Upper lobe of right lung (tissue), 1 donor: Measurements from ENCODE around the gene MAST3. TPM values are rescaled to one million over a fixed set of nuclear protein-coding genes. Genes with fewer than 3 reads are reported as not detected.

ENCODE experiments used
- ATAC-seq: fragments of 200-7000 bp; cut with Tn5 transposase; one replicate; pipeline ENCODE4 v1.9.1; 2020; ENCODE audit warnings: mild to moderate bottlenecking, moderate library complexity
- DNase-seq: peaks from one replicate; pipeline ENCODE4 v3.0.0-alpha.2; 2020
- H3K27ac ChIP-seq: fragments of 200-600 bp; one replicate; pipeline ENCODE4 v1.8.0; 2022
- H3K27me3 ChIP-seq: fragments of 200-600 bp; one replicate; pipeline ENCODE4 v1.8.0; 2022; ENCODE audit warnings: mild to moderate bottlenecking
- H3K36me3 ChIP-seq: fragments of 200-600 bp; one replicate; pipeline ENCODE4 v1.8.0; 2022
- H3K4me1 ChIP-seq: fragments of 200-600 bp; one replicate; pipeline ENCODE4 v1.8.0; 2022
- H3K4me3 ChIP-seq: fragments of 200-600 bp; one replicate; pipeline ENCODE4 v1.8.0; 2022; ENCODE audit warnings: mild to moderate bottlenecking
- H3K9me3 ChIP-seq: fragments of 200-600 bp; one replicate; pipeline ENCODE4 v1.8.0; 2022
- CTCF ChIP-seq: fragments of 200-600 bp; IDR thresholded peaks from one replicate; pipeline ENCODE4 v1.8.0; 2022; ENCODE audit warnings: antibody characterized with exemption
- intact Hi-C: fragments of 100-400 bp; cut with DNase I; formaldehyde crosslinking; loops from one replicate; pipeline ENCODE4 v1.11.0; 2022
- total RNA-seq: library from RNA; stranded (reverse); fragmentation: NEBNext Ultra II Directional; extraction: Animal tissue kit (Norgen Biotek cat#: 25700); gene quantifications from one replicate; pipeline ENCODE4 v1.2.1, GENCODE V29; 2021
- donor health status: DM: no; HTN: yes; CAD: no; lungs with severe emphysema.

Gene MAST3
- total RNA-seq, 1 donor from 2014 or later: 23.1 TPM

DNA sequence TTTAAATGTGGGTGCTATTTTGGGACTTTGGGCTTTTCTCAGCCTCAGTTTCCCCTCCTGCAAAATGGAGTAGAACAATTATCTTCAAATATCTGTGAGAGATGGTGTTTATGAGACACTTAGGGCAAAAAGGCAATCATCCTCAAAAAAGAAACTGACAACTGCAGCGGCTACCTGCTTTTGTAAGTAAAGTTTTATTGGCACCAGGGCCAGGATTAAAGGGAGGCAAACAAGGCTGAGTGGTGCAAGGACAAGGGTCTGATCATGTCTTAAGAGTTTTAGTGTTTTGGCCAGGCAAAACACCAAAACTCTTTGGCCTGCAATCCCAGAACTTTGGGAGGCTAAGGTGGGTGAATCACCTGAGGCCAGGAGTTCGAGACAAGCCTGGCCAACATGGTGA lies 1.3 kb upstream of the MAST3 start:
- intact Hi-C loops: no loop called here
- DNase-seq (no peak), ATAC-seq (no peak)
- Histone ChIP-seq H3K4me1 (peaks cover 16% of the 10 kb centered on the region), H3K36me3 (no peaks in the 10 kb centered on the region), H3K27ac (no peak overlapping the region), H3K9me3 (no peaks in the 10 kb centered on the region), H3K27me3 (no peaks in the 10 kb centered on the region), H3K4me3 (no peak overlapping the region)
- TF ChIP-seq CTCF: no peak

GRCh38 chr19:18097993-18098890 lies 664 bp downstream of the MAST3 start:
- H3K4me1 ChIP-seq: peaks cover 14% of the 10 kb centered on the region
- H3K36me3 ChIP-seq: no peaks in the 10 kb centered on the region
- no peak for ATAC-seq
- no peak for DNase-seq
- H3K9me3 ChIP-seq: no peaks in the 10 kb centered on the region
- peak overlapping the region; percentile 54 for H3K4me3 ChIP-seq
- TF ChIP-seq CTCF: no peak
- intact Hi-C loops: no loop called here
- no peaks in the 10 kb centered on the region for H3K27me3 ChIP-seq
- no peak overlapping the region for H3K27ac ChIP-seq

DNA sequence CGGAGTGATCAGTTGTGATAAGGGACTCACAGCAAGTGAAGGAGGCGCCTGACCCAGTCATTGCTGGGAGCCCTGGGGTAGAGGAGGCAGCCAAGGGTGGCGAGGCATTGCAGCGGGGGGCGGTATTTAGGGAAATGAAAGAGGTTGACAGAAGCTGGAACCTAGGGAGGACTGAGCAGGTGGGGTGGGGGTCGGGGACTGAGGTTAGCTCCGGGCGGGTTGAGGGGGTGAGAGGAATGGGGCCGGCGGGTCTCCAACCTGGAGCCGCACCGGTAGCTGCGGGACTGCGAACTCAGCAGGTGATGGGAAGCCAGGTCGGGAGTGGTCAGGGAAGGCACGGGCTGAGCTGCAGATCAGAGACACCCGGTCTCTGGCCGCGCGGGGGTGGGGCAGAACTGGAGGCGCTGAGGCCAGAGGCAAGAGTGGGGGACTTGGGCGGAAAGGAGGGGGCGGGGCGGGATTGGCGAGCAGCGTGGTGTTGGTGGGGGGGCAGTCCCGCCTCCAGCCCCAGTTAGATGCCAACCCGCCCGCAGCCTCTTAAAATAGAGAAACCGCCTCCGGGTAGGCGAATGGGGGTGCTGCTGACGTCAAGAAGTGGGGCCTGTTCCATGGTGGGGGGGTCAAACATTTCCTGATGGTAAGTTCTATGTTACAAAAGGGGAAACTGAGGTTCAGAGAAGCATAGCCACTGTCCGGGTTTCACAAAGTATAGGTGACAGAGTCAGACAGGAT lies 1.5 kb downstream of the MAST3 start:
- intact Hi-C loops: no loop called here

GRCh38 chr19:18099623-18099995 lies 2.0 kb downstream of the MAST3 start:
- no peak overlapping the region for H3K4me3 ChIP-seq
- intact Hi-C loops: no loop called here

More for the DNA sequence above, 1.5 kb downstream of the MAST3 start:
- DNase-seq (peak; percentile 71), ATAC-seq (peak; percentile 1)
- Histone ChIP-seq H3K27ac (no peak overlapping the region), H3K4me1 (peaks cover 22% of the 10 kb centered on the region), H3K9me3 (no peaks in the 10 kb centered on the region), H3K36me3 (no peaks in the 10 kb centered on the region), H3K4me3 (peak overlapping the region; percentile 54), H3K27me3 (no peaks in the 10 kb centered on the region)
- TF ChIP-seq CTCF: no peak

DNA sequence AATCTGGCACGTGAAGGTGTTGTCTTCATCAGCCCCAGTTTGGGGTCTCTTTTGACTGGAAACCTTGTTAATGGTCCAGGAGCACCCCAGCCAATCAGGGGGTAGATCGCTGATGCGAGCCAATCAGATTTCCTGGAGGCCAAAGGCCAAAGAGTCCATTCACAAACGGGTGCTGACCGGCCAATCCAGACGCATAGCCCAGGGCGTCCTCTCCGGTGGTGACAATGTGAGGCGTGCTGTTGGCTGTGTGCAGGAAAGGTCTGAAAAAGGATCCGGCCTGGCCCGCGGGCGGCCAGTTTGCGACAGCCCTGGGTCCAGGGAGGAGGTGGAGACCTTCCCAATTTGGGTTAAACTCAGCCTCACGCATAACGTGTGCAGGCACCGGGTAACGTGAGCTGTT lies 3.1 kb downstream of the MAST3 start:
- TF ChIP-seq CTCF: no peak
- Histone ChIP-seq H3K27ac (no peak overlapping the region), H3K9me3 (no peaks in the 10 kb centered on the region), H3K4me3 (no peak overlapping the region), H3K36me3 (no peaks in the 10 kb centered on the region), H3K4me1 (peaks cover 29% of the 10 kb centered on the region), H3K27me3 (no peaks in the 10 kb centered on the region)
- intact Hi-C loops: no loop called here
- ATAC-seq: no peak
- no peak for DNase-seq

More at GRCh38 chr19:18099623-18099995, 2.0 kb downstream of the MAST3 start:
- Histone ChIP-seq H3K9me3 (no peaks in the 10 kb centered on the region), H3K36me3 (no peaks in the 10 kb centered on the region), H3K27ac (no peak overlapping the region), H3K4me1 (peaks cover 26% of the 10 kb centered on the region), H3K27me3 (no peaks in the 10 kb centered on the region)
- TF ChIP-seq CTCF: no peak
- no peak for ATAC-seq
- DNase-seq: no peak
